ENCODE data around the gene KRT75.

DNA sequence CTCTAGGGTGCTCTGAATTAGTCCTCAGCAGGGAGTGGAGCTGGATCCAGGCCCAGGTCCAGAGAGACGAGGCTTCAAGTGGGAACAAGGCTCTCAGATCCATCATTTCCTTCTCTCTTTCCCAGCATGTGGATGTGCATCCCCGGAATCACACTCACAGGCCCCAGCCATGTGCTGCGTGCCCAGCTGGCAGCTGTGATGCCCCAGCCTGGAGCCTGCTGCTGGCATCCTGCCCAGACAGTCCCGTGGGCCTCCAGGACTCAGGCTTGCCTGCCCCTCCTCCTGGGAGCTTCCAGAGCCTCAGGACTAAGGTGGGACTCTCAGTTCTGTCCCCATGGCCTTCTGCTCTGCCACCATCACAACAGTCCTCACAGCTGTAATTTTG lies 42.6 kb downstream of the KRT75 start:
- TF ChIP-seq, protein P1, sequence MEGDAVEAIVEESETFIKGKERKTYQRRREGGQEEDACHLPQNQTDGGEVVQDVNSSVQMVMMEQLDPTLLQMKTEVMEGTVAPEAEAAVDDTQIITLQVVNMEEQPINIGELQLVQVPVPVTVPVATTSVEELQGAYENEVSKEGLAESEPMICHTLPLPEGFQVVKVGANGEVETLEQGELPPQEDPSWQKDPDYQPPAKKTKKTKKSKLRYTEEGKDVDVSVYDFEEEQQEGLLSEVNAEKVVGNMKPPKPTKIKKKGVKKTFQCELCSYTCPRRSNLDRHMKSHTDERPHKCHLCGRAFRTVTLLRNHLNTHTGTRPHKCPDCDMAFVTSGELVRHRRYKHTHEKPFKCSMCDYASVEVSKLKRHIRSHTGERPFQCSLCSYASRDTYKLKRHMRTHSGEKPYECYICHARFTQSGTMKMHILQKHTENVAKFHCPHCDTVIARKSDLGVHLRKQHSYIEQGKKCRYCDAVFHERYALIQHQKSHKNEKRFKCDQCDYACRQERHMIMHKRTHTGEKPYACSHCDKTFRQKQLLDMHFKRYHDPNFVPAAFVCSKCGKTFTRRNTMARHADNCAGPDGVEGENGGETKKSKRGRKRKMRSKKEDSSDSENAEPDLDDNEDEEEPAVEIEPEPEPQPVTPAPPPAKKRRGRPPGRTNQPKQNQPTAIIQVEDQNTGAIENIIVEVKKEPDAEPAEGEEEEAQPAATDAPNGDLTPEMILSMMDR (IDR thresholded peaks at IDR 0.05 in 8 of 11, conservative IDR thresholded peaks at IDR 0.05 in 3 of 11) = no peak
- no peak for TF ChIP-seq POLR2AphosphoS5 (IDR thresholded peaks at IDR 0.05)
